HG02642 (cell line): ENCODE results near the gene WT1.
"Not testable (repeated sequence)": the region's sequence is repeated elsewhere in the genome, so short reads cannot be mapped to it uniquely, and the experiment has no call there.

Experiments used
- ATAC-seq: cut with Tn5 transposase; IDR thresholded peaks from one replicate; pipeline ENCODE4 v1.9.1; 2021; ENCODE audit warnings: mild to moderate bottlenecking; ENCODE audit not compliant: unreplicated experiment, poor library complexity

WT1 gene

DNA sequence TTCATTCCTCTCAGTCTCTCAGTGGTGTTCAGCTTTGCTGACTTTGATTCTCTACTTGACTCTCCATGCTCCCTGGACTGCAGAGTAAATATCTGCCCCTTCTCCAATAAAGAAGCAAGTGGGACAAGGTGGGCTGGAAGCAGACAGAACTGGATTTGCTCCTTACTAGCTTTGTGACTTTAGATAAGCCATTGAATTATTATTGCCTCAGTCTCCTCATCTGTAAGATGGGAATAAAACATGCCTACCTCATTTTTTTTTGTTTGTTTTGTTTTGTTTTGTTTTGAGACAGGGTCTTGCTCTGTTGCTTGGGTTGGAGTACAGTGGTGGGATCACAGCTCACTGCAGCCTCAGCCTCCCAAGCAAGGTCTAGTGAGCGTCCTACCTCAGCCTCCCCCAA, 44.6 kb downstream of the WT1 start:
- ATAC-seq, result no peak

DNA sequence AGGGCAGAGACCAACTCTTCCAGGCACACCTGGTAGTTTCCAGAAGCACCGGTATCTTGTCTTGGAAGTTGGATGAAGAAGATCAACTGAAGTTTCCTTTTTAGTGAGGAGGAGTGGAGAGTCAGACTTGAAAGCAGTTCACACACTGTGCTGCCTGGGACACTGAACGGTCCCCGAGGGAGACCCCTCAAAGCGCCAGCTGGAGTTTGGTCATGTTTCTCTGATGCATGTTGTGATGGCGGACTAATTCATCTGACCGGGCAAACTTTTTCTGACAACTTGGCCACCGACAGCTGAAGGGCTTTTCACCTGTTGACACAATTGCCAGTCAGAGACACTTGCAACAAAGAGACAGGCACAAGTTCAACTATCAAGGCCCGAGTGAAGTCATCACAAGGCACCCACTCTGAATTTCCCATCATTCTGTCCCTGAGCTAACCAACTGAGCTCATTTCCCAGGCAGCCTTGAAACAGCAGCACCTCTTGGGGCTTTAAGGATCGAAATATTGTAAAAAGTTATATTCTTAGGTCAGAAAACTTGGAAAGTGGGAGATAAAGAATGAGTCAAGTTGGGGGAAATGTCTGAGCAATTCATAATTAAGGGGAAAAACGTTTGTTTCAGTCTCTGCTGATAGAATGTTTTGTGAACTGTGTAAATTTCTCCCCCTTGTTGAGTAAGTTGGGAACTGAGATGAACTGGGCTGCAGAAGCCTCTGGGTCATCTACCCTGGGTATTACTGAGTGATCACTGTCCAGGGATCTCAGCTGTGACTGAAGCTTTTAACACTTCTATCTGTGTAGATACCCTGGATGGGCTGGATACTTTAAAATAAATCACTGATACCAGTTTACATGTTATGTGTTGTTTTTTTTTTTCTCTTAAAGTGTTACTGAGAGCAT, 46.2 kb downstream of the WT1 start:
- no peak for ATAC-seq

DNA sequence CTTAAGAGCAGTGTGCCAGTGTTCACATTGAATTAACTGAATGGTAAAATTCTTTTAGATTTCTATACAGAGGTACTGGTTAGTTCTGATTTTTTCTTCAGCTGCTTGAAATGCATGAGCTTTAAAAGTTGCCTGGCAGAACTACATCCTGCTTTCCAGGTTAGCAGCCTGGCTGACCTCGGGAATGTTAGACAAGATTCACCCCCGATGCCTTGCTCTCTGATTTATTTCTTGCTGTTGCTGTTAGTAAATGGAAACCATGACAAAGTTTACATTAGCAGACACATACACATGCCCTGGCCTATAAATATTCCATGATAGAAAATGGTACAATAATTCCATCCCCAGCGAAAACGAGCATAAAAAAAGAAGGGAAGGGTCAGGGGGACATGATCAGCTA, 47.0 kb downstream of the WT1 start:
- no peak for ATAC-seq

DNA sequence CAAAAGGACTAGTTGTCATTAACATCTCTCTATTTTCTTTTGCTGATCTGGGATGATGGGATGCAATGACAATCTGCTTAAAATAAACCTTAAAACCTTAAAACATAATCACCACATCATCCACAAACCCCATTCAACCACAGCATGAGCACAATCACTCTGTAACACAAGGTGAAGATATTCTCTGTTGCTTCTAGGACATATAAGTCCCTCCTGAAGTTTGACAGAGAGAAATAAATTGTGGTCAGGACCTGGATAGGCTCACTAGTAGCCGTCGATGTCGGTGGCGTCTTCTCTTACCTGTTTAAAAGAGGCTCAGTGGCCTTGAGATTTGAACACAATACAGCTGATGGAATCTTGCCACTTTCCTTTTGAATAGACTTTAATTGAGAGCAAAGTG, 47.9 kb downstream of the WT1 start:
- no peak for ATAC-seq

DNA sequence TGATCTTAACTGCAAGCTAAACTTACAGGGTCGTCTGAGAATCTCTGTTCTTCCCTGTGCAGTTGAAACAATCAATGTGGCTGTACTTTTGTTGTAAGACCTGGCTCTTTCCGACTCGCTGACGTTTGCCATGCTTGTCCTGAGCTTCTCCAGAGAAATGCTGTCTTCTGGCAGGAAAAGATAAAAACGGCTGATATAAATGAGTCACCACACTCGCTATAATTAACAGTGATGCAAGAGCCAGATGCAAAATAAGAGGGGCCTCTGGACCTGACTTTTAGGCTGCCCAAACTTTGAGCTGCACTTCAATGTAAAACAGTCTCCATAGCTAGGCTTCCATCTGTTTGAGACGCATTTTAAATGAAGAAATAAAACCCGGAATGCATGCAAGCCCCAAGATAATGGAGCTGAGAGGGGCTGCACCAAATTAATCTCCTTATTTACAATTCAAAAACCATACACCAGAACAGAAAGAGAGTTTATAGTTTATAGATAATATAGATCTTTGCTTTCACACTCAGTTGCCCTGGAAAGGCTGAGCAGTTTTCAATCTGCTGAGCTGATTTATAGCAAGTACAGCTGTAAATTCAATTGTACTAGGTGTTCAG, 48.5 kb downstream of the WT1 start:
- no peak for ATAC-seq

DNA sequence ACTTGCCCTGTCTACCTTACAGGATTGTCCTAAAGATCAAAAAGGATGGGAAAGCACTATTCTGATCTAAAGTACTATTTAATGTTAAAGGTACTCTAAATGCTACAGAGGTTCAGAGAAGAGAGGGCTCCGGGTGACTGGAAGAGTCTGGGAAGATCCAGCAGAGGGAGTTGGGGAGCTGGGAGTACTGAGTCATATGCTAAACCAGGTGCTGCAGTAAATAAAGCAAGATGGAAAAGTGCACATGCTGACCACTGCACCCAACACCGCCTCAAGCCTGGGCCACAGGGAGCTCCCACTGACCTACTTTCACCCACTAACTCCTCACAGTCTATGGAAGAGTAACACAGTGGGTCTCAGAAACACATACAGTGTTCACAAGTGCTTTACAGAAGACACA, 49.3 kb downstream of the WT1 start:
- ATAC-seq, result no peak

DNA sequence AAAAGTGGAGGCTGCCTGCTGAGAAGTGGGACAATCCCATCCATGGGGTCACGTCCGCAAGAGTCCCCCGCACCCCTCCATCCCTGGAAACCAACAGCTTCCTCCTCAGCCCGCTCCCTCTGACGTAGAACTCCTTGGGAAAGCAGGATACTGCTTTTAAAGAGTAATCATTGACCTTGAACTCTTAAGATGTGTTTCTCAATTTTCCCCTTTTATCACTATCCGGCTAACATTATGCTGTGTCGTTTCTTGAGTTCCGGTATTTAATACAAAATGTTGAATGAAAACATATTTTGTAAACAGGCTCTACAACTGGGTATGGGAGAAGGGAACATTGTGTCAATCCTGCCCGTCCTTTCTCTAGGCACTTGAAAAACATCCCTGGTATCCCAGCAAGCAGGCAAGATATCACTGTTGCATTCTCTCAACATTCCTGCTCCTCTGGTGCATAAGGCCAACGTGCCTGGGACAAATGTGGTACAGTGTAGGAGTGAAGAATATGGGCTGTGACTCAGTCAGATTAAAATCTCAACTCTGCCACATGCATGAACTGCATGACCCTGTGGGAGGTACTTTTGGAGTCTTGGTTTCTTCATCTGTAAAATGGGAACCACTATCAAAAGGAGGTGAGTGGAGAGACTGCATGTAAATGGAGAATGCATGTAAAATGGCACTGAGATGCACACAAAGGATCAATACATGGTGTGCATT, 52.8 kb downstream of the WT1 start:
- ATAC-seq, result no peak

DNA sequence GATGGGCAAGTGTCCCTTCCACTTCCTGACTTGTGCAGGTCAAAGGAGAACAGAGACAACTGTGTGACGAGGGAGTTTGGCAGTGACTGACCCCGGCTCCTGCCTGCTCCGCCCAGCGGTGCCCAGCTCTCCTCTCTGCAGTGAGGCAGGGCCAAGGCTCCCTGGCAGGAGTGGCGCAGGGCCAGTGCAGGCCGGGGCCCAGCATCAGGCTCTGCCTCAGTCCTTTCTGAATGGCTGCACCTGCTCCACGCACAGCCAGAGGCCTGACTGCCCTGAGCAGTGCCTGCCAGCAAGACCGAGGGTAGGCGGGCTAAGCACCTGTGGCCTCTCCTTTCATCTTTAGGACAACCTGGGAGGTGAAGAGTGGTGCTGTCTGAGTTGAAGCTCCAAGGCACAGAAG, 54.2 kb downstream of the WT1 start:
- no peak for ATAC-seq

DNA sequence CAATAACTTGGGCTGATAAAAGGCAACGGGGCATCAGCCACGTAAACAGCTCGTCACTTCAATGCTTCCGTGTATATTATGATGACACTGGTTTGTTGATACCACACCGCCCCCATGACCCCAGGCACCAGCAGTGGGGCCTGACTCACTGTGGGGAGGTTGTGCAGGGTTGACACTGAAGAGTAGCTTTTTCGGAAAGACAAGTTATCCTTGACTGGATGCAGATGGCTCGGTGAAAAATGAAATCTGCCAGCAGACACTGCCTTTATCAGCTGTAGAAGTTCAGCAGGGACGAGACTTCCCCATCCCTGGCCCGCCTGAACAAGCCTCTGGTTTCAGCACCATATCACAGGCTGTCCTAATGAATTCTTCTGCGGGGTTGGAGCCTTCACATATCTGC, 55.6 kb downstream of the WT1 start:
- no peak for ATAC-seq

DNA sequence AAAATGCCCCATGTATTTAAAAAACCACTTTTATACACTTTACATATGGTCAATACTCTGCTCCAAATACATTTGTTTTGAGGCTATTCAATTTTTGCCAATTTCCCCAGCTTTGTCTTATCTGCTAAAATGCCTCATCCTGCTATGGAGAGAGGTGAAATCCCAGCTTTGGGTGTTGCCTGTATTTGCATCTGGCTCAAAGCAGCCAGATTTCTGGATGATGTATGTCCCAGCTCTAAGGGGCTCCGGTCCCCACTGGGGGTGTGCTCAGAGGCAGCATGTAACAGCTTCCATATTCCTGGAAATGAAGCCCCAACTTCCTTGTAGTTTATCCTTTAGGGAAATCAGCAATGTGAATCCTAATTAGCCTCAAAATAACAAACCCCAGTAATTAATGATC, 59.5 kb downstream of the WT1 start:
- no peak for ATAC-seq

DNA sequence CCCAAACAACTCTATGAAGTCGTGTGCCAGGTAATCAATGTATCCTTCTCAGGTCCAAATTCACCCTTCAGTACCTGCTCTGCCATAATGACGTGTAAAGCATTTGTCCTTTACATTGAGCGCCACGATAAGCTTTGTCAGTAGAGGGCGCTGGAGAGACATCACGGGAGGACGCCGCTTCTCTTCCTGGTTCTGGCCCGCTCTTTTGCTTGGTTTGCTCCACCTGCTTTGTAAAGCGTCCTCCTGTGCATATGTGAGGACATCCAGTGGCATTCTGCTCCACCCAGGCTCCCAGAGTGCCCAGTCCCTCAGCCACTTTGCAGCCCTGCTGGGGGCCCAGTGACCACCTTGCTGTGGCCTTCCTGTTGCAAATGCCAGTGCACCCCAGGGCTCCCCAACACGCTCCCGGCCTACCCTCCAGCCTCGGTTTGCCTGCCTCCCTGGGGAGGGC, 61.1 kb downstream of the WT1 start:
- no peak for ATAC-seq

DNA sequence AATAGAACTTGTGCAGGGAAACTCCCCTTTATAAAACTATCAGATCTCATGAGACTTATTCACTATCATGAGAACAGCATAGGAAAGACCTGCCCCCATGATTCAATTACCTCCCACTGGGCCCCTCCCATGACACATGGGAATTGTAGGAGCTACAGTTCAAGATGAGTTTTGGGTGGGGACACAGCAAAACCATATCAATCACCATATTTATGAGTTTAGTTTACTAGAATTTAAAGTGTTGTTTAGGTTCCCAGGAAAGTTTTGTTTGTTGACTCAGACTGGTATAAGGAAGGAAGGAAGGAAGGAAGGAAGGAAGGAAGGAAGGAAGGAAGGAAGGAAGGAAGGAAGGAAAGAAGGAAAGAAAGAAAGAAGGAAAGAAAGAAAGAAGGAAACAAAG, 65.4 kb downstream of the WT1 start:
- not testable (repeated sequence) for ATAC-seq

DNA sequence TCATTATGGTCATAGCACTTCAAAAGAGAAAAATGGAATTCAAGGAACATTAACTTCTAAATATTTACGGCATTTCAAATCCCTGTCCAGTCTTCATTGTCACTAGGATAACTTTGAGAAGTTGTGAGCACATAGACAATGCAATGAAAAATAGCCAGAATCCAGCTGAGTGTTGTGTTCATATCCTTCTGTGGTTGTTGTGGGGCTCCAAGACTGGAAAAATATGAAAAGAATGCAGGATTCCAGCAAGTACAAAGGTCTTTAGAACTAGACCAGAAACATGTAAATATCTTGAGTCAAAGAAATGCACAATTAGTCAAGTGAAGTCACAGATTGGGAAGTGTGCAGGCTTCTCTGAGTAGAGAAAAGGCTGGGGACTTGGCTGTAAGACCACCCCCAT, 68.7 kb downstream of the WT1 start:
- no peak for ATAC-seq

DNA sequence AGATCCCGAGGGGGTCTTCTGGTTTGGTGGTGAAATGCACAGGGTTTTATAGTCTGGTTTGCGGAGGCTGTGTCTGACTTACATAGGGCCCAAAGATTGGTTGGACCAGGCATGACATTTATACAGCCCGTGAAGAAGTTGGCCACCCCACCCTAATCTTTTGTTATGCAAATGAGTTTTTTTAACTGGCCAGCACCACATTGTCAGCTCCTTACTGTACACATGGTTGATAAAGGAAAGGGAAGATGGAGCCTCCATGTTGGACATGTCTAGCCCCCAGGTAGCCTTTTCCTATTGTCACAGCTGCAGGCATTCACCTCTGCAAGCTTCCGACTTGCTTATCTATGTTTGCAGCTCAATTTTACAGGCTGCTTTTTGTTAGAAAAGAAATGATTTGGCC, 70.1 kb downstream of the WT1 start:
- ATAC-seq, result no peak

DNA sequence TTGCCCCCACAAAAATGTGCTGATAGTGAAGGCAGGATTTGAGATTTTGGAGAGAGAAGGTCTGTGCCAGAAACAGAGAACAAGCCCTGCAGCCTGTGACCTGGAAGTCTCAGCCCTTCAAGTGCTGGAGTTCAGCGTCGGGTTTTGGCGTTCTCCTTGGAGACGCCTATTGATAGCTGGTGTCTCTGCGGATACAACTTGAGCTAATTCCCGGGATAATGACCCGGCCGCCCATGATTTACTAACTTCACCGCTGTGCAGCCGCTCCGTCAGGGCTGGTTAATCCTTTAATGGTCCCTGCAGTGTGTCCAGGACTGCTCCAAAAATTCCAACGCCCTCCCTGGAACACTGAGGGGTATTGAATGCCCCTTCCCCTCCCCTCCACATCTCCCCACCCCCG, 76.6 kb downstream of the WT1 start:
- ATAC-seq, result no peak

DNA sequence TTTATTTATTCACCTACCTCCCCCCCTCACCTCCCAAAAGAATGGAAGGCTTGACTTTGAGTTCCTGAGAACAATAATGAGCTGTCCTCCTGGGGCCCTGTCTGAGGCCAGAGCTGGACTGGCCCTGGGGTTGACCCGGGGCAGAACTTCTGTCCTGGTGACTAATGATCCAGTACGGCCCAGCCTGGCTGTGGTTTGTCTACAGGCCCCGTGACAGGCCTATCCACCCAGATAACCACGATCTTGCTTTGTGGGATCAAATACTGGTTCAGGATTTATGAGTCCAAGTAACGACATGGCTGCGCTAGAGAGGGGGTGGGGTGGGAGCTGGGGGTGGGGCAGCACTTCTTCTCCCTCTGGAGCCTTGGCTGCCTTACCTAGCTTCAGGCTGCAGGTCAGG, 81.5 kb downstream of the WT1 start:
- ATAC-seq, result no peak

DNA sequence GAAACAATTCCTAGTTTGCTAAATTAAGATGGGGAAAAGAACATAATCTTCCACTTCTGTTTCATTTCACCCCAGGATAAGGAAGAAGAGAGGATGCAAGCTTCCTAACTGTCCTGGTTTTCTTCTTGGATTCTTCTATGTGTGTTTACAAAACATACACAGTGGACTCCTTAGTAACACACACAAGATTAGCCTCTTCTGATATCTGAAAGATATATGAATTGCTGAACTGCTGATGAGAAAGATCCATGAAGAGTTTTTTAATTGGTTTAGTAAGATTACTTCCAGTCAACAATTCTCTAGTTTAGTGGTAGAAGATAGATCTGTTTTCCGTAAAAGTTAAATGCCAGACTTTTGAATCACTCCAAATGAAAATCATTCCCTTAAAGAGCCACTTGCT, 86.8 kb downstream of the WT1 start:
- no peak for ATAC-seq

DNA sequence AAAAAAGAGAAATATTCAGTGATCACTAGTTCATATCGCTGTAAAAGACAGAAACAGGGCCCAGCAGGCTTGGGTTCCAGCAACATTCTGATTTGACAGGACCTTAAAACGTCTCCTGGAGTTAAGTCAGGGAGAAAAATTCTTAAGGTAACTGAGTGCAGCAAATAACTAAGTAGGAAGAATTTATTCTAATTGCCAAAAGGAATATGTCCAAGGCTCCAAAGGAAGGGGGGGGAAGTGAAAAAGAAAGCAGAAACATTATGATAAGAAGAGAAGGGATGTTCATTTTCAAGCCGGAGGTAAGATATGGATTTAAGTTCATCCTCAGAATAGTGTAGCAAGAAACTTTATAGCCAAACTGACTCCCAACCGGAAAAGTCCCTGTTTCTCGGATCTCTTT, 90.4 kb downstream of the WT1 start:
- ATAC-seq, result no peak

DNA sequence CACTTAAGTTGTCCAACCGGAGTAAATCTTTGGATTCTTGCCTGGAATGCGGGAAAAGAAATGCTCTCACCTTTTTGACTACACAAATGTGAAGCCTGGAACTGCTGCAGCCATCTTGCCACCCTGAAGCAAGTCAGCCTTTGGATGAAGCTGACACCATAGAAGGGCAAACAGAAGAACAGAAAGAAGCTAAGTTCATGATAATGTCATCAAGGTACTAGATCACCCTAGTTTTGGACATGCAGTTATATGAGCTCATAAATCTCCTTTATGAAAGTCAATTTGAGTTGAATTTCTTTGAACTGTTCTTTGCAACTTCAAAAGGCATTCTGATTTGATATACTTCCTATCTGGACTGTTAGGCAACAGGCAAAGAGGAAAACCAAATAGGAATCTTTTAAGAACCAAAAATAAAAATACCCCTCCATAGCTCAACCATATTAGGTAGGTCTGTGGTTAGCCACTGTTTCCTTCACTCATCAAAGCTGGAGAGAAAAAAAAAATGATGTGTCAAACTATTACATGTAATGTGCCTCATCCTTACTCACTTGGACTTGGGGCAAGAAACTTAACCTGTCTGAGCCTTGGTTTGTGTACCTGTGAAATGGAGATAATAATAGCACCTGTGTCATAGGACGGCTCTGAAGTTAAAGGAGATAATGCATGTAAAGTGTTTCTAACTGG, 91.9 kb downstream of the WT1 start:
- no peak for ATAC-seq

DNA sequence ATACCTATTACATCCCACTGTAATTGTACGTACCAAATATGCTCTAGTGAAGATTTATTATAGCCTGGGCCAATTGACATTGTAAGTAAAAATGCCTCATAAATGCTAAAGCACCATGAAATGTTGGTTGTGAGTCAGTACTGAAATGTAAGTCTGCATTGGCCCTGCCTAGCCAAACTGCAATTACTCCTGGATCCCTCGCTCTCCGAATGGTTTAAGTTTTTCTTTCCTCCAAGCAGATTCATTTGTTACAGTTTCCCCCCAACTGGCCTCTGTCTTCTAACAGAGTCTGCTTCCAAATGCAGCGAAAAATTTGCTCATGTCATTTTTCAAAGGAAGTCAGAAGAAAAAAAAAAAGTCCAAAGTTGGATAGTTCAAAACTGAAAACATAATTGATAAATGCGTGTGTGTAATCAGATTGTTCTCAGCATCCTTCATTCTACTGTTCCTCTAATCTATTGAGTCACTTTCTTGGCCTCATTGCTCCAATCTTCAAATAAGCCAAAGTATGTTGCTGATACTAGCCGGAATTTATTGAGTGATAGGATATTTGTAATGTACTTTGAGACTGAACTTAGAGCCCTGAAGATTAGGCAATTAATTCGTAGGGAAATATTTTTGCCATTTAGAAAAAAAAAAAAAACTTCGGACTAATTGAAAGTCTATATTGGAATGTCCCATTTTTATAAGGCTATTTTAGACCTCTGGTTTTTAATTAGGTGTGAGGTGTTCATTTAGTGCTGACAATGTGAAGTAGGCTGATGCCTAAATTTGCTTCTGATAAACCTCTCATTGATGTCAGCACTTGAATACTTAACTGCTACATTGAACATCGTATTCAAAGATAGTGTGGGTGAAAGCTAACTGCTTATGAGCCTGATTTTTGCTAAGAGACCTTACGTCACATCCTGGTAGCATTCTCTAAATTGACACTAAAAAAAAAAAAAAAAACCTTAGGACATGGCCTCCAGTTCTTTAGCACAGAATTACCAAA, 93.4 kb downstream of the WT1 start:
- ATAC-seq, result no peak
